SK-N-MC (cell line): ENCODE measurements around the gene METTL16.

Experiments used
- EZH2 ChIP-seq: fragments of 200-600 bp; sonication (generic); IDR thresholded peaks from one replicate; pipeline ENCODE4 v1.6.1; 2017; ENCODE audit warnings: antibody characterized with exemption
- POLR2AphosphoS5 ChIP-seq: IDR thresholded peaks from 2 replicates; pipeline ENCODE4 v1.6.1; 2012; ENCODE audit warnings: mild to moderate bottlenecking, low read depth, low read length, borderline replicate concordance

DNA sequence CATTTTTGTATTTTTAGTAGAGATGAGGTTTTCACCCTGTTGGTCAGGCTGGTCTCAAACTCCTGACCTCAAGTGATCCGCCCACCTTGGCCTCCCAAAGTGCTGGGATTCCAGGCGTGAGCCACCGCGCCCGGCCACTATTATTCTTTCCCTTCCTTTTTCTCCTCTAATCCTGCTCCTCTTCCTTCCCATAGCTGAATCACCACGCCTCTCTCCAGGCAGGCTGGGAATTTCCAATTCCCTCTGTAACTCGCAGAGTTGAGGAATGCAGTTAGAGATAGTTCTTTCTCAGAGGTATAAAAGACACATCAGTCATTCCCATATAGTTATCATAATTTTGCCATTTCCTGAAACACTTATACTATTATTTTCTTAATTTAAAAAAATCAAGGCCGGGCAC is 11.2 kb downstream of the METTL16 start:
- TF ChIP-seq EZH2: no peak
- TF ChIP-seq POLR2AphosphoS5: no peak
